HG03280 (cell line): ENCODE data around the gene P2RY10.
"Not testable (repeated sequence)": the region's sequence is repeated elsewhere in the genome, so short reads cannot be mapped to it uniquely, and the experiment has no call there.

Experiments
- ATAC-seq: cut with Tn5 transposase; IDR thresholded peaks from one replicate; pipeline ENCODE4 v1.9.1; 2021; ENCODE audit warnings: mild to moderate bottlenecking, moderate library complexity; ENCODE audit not compliant: unreplicated experiment

P2RY10 gene

DNA sequence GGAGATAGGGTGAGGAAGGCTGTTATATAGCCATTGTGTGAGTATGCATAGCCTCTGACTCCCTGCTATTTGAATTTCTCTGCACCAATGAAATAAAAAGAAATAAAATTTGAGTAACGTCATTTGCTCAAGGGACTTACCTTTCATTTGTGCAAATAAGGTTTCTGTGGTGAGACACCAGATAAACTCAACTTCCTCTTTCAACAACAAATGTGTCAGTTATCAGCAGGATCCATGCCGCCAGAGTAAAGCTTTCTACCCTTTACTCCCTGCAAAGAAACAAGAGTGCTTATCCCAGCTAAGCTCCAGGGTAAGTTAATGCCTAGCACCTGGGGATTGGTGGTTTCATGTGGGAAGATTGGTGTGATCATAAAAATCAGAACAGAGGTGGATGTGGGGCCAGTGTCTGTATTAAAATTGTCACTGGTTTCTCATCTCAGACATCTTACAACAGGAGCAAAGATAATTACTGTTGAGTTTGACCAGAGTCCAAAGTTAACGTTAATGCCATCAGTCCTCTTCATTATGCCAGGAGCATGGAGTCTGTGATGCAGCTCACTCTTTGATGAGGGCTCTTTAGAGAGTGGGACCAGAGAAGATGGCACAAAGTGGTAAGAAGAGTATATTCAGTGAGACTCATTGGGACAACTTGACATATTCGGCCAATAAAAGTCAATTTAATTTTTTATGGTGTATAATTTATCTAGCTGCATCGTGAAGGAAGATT lies at the start of gene P2RY10:
TSS of gene P2RY10 (plus strand) at position 206 of the 727 bp plus-strand sequence. CDS start 15,130 bp downstream, outside the sequence.
- peak; percentile 82 for ATAC-seq

DNA sequence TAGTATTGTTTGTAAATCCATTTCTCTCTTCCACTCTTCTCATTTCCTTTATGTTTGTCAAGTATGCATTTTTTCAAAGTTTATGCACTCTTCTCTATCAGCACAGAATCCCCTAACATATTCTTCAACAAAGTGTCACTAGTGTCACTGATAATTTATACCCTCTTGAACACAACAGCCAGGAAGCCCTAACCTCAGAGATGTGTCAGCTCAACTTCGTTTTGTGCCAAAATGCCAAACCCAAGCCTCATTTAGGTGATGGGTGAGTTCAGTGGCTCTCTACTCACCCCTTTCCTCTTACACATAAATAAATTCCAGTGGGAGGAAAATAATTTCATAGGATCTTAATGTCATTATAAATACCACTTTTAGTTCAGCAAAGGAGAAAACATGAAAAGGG lies 22.4 kb upstream of the P2RY10 start:
- ATAC-seq: no peak

DNA sequence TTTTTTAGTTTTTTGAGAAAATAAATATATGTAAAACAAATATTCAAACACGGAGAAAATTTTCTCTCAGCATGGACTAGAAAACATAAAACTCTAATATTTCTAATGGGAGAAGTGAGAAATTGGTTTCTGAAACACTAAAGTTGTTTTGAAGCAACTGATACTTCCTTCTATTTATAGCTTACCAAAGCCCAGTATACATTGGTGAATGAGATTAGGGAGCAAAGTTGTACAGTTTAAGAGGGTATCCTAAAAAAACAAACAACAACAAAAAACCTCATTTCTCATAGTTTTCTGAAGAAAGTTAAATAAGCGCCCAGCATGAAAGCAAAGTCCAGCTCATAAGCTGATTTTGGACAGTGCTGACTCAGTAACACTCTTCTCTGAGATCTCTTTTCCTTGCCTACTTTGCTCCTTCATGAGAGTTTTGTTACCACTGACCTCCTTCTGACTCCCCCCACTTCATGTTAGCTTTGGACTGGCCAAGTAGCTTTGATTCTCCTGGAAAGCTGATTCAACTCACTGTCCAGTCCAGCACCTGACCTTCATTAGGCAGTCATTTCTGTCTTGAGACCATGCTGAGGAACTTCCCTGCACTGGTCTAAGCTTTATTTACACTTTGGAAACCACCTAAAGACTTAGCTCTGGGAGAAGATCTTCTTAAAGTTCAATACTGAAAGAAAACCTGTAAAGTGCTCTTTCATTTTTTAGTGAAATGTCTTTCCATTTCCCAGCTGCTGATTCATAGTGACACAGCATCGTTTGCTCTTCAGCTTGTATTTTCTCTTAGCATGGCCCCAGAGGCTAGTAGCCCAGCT lies 21.8 kb upstream of the P2RY10 start:
- ATAC-seq: peak; percentile 74

GRCh38 chrX:78931814-78932213 lies 13.4 kb upstream of the P2RY10 start:
- no peak for ATAC-seq

GRCh38 chrX:78934866-78935265 lies 10.3 kb upstream of the P2RY10 start:
- ATAC-seq: no peak

DNA sequence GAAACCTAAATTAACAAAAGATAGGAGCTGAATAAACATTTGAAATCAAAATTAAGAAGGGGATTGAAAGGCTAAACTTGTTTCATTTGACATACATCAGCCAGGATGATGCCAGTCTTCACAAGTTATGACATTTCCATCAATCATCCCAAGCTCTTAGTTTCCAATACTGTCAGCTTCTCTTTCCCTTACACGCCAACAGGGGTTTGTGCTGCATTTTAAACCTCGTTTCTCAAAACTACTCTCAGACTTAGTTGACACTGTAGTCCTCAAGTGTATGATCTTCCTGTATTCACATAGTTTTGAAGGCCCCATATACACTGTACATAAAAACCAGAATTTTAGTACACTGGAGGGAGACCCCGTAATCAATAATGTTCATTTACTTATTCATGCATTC lies 840 bp upstream of the P2RY10 start:
- no peak for ATAC-seq

DNA sequence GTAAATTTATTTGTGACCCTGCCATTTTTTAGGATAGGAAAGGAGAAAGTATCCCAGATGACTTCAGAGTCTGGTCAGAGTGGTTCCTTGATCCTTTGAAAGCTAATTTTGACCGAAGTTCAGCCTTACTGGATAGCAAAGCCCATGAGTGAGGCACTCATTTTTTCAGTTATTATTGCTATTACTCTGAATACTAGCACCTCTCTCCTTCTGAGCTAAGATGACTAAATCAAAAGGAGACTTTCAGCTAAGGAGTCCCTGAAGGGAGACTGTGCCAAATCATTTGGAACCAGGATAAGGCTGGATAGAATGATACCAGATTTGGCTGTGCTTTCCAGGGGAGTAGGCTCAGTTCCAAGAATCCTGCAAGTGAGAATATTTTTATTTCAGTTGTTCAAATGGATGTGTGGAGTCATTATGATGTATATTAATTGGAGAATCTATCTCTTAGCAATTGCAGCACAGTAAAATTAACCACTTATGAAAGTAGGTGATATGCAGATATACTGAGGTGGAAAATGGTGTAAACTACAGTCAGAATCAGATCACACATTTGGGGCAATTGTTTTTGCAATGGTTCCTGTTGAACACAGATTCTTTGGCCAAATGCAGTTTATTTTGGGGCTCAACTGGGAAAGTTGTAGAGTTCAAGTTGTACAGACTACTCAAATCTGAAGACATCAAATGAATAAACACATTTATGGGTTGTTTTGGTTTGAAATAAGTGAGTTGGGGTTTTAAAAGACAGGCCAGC lies 1.2 kb downstream of the P2RY10 start:
- no peak for ATAC-seq

DNA sequence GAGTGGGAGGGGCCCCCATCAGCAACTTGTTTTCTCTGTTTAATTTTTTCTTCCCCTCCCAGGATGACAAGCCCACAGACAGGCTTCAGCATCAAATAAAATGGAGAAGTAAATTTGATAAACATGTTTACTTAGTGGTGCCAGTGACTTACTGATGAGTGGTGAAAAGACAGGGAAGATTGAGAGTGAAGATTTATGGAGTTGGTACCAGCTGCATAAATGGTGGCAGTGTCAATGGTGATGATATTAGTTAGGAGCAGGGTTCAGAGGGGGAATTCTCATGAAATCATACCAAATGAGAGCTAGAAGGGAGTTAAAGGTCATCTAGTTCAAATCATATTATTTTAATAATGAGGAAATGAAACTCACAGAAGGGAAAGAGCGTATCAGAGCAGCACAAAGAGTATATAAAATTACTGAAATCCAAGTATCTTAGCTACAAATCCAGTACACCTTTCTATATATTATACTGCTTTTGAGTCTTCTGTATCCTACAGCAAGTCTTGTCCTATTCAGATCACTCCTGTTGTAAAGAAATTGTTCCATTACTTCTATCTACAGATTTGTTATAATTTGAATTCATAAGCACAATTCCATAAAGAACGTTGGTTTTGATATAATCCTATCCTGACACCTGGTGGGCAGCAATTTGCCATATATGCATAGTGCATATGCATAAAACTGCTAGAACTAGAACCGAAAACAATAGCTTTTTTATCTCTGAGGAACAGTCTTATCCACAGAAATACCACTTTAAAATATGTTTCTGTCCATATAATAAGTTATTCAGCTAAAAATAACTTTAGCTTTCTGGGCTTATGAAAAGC lies 5.0 kb downstream of the P2RY10 start:
- no peak for ATAC-seq

DNA sequence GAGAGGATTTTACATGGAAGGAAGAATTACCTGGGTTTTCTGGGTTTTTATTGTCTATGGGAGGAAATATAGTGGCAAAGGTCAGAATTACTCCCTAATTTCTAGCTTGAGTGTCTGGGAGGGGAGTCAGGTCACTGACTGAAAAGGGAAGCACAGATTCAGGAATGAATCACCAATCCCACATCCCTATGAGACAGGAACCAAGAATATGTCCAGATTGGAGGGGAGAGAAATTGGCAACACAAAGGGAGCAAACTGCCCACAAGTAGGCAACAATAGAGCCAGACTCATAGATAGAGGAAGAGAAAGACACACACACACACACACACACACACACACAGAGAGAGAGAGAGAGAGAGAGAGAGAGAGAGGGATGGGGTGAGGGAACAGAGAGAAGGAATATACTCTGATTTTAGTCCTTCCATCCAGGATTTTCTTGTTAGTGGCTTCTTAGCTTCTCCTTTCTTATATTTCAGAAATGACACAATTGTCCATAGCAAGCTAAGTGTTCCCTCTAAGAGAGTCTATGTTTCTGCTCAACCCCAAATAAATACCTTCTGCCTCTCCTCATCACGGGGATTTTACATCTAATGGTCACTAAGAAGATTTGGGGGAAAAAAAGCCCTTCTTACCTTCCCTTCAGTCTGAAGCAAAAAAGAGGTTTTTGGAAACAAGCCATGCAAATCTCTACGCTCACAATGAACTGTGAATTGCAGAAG lies 12.0 kb downstream of the P2RY10 start:
- no peak for ATAC-seq

DNA sequence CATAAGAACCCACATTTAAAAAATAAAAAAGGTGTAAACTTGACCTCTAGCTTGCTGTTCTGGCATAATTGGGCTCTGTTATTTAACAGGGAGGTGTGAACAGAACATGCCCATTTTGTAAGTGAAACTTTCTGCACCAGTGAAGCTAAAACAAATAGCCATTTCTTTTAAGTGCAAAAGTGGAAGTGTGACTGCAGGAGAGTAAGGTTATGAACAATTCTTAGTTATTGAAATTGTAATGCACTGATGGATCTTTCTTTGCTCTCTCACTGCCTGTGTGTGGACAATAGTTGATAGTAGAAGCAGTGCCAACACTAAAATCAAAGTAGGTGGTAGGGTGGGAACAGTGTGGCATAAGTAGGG lies 12.6 kb downstream of the P2RY10 start:
- peak; percentile 77 for ATAC-seq

DNA sequence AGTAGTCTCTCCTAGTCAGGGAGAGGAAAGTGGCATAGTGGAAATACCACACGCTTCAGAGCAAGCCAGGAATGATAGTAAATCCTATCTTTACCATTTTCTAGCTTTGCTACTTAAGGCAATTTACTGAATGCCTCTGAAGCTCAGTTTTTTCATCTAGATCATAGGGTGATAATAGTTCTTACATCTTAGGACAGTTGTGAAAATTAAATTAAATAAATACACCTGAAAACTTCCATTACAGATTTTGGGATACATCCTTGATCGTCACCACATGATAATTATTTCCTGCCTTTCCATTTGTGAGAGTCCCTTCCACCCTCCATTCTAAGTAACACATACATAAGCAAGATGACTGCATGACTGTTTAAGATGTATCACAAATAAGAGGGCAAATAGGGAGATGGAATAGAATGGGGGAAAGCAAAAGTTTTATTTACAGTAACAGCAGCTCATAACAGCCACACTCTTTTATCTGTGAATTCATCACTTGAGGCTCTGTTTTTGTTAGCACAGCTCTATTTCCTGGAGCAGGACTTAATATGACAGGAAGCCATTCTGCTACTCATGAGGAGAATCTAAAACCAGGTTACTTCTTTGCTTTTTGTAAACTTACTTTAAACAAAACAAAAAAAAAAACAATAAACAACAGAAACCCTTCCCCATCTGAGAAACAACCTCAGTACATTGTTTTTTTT lies 13.4 kb downstream of the P2RY10 start:
- no peak for ATAC-seq

GRCh38 chrX:78960888-78961287 lies 15.7 kb downstream of the P2RY10 start:
- ATAC-seq: no peak

GRCh38 chrX:78964598-78964997 lies 19.4 kb downstream of the P2RY10 start:
- no peak for ATAC-seq

DNA sequence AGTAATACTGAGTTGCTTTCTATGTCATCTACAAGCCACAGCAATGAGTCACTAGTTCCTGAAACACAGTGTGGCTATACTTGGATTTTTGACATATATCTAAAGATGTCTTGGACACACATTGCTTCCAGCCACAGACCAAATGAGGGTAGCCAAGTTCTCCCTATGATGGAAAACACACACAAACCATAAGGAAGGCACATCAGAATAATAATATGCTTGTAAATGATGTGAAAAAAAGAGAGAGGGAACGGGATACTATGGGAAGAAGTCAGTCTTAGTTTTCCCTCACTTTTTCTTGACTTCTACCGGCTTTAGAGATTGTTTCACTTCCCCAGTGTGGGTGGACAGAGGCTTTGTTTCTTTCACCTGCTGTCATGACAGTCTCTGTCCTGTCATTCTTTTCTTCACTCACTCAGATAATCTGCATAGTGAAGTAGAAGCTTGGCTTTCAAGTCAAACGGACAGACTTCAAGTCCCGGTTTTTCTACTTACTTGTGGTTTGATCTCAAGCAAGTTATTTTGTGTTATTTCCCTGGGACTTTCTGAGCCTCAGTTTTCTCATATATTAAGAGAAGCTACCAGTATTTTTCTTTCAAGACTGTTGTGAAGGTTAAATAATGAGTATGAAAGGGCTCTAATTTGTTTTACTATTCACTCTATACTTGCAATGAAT lies 34.7 kb downstream of the P2RY10 start:
- ATAC-seq: peak; percentile 98

DNA sequence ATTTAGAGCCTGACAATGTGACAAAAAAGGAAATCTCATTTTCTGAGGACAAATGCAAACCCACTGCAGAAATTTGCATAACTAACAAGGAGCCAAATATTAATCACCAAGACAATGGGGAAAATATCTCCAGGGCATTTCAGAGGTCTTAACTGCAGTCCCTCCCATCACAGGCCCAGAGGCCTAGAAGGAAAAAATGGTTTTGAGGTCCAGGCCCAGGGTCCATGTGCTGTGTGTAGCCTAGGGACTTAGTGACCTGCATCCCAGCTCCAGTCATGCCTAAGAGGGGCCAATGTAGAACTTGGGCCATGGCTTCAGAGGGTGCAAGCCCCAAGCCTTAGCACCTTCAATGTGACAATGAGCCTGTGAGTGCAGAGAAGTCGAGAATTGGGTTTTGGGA lies 44.2 kb downstream of the P2RY10 start:
- ATAC-seq: no peak

DNA sequence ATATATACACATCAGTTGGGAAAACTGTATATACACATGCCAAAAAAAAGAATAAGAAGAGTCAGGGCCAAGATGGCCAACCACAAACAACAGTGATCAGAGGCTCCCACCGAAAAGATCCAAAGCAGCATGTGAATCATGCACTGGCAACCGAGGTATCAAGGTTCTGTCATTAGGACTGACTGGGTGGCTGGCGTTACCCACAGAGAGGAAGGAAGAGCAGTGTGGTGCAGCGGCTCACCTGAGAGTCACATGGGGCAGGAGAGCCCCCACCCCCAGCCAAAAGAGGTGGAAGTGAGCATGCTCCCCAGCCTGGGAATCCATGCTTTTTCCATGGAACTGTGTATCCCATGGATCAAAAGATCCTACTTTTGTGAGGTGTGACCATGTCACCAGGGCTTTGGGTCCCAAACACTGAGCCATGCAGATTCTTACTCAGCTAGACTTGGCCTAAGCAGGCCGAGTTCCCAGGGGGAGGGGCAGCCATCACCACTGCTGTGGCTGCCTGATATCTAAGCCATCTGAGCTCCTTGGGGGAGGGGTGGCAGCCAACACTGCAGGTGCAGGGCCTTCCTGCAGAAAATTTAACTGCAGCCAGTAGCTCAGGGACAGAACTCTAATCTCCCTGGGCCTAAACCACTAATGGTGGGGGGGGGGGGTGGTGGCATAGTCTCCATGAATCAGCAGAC lies 52.8 kb downstream of the P2RY10 start:
- ATAC-seq: no peak

DNA sequence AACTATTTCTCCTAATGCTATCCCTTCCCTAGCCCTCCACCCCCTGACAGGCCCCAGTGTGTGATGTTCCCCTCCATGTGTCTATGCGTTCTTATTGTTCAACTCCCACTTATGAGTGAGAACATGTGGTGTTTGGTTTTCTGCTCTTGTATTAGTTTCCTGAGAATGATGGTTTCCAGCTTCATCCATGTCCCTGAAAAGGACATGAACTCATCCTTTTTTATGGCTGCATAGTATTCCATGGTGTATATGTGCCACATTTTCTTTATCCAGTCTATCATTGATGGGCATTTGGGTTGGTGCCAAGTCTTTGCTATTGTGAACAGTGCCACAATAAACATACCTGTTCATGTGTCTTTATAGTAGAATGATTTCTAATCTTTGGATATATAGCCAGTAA lies 62.3 kb downstream of the P2RY10 start:
- not testable (repeated sequence) for ATAC-seq
